Lower leg skin (tissue), 3 donors: ENCODE data around the gene LOXL4.

Source experiments
- POLR2A ChIP-seq, 2 donors: fragments of 450-650 bp; IDR thresholded peaks; one replicate each; pipeline ENCODE4 v1.6.1; 2016 to 2017; ENCODE audit warnings: antibody characterized with exemption in 2 of 2, mild to moderate bottlenecking in 1 of 2, moderate library complexity in 1 of 2
- TF ChIP-seq, protein P1 (sequence below), 3 donors: fragments of 450-650 bp; IDR thresholded peaks; one replicate each; pipeline ENCODE4 v1.5.1; 2016; ENCODE audit warnings: antibody characterized with exemption in 3 of 3, mild to moderate bottlenecking in 3 of 3, moderate library complexity in 2 of 3

DNA sequence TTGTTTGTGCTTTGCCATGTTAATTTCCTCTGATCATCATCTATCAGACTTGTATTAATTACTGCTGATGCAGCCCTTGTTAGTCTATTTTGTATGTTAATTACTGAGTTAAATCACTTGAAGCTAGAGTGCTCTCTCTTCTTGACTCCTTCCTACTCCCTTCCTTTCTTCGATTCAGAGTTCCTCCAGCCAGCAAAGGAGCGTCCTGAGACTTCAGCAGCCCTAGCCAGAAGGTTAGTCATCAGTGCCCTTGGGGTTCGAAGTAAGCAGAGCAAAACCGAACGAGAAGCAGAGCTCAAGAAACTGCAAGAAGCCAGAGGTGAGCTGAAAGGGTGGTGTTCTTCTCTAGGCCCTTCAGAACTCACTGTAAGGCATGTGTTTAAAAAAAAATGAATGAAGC lies 32.1 kb downstream of the LOXL4 start:
- TF ChIP-seq, protein P1, sequence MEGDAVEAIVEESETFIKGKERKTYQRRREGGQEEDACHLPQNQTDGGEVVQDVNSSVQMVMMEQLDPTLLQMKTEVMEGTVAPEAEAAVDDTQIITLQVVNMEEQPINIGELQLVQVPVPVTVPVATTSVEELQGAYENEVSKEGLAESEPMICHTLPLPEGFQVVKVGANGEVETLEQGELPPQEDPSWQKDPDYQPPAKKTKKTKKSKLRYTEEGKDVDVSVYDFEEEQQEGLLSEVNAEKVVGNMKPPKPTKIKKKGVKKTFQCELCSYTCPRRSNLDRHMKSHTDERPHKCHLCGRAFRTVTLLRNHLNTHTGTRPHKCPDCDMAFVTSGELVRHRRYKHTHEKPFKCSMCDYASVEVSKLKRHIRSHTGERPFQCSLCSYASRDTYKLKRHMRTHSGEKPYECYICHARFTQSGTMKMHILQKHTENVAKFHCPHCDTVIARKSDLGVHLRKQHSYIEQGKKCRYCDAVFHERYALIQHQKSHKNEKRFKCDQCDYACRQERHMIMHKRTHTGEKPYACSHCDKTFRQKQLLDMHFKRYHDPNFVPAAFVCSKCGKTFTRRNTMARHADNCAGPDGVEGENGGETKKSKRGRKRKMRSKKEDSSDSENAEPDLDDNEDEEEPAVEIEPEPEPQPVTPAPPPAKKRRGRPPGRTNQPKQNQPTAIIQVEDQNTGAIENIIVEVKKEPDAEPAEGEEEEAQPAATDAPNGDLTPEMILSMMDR (IDR thresholded peaks at IDR 0.05): no peak
- no peak for TF ChIP-seq POLR2A (IDR thresholded peaks at IDR 0.05)
